GM18867 (cell line): ENCODE results near the gene CDKN2B.
A peak's percentile ranks its signal among the peaks of the same experiment; 100 is the strongest.
"Not testable (repeated sequence)": the region's sequence is repeated elsewhere in the genome, so short reads cannot be mapped to it uniquely, and the experiment has no call there.

ENCODE experiments used
- ATAC-seq: cut with Tn5 transposase; IDR thresholded peaks from one replicate; pipeline ENCODE4 v1.9.1; 2021; ENCODE audit warnings: mild to moderate bottlenecking, moderate library complexity; ENCODE audit not compliant: unreplicated experiment

The CDKN2B gene

DNA sequence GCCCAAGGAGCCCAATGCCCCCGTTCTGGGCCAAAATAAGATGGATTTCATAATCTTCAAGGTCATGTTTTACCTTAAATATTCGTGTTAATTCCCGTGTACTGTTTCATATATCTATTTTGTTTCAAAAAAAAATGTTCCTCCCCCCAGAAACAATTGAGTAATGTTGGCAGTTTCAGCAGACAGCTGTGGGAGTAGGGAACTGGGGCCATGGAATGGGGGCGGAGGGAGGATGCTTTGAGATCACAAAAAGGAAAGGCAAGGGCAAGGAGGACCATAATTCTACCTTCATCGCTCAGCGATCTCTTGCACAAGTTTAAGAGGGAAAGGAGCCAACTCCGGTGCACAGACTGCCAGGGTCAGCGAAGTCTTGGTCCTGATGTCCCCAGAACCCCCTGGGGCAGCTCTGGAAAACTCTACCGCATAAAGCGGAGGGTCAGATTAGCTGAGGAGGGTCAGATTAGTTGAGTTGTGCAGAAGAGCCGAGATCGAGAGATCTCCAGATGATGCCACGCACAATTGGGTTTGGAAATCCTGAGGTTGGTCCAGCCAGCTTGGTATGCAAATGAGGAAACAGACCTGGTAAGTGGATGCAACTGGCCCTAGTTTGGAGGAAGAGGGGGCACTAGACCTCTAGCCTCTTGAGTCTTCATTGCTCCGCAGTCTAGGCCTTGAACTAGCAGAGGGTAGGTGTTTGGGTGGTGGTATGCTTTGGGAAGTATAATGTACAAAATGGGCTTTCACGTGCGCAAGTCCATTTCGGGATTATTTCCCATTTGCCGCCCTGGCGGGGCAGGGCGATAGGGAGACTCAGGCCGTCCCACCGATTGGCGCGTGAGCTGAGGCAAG lies 38.9 kb downstream of the CDKN2B start:
- no peak for ATAC-seq

DNA sequence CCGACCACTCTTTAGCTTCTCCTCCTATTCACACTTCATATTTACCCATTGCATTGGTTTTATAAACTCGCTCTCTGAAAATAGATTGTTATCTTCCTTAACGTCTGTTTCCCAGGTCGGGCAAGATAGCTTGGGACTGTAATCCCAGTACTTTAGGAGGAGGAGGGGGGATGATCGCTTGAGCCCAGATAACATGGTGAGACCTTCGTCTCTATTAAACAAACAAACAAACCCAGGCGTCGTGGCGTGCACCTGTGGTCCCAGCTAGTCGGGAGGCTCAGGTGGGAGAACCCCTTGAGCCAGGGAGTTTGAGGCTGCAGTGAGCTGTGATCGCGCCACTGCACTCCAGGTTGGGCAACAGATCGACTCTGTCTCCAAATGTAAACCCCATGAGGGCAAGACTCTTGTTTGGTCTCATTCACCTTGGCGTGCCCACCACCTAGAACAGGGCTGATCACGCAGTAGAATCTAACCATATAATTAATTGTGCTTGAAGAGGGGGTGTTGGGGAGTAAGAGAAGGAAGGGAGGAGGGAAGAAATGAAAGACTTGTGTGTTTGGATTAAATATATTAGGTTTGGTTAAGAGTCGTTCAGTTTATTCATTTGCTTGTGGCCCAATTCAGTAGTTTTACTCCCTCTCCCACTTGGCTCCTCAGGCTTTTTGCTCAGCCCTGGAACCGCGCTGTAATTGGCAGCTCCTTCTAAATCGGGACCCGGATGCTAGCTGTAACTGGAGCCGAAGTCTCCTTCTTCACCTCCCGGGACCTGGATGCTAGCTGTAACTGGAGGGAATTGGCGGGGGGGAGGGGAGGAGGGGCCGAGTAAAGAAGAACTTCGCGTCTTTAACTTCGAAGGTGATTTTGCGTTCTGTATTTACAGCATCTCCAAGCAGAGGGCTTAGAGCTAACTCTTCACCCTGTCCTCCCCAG lies 39.8 kb downstream of the CDKN2B start:
- ATAC-seq: no peak

DNA sequence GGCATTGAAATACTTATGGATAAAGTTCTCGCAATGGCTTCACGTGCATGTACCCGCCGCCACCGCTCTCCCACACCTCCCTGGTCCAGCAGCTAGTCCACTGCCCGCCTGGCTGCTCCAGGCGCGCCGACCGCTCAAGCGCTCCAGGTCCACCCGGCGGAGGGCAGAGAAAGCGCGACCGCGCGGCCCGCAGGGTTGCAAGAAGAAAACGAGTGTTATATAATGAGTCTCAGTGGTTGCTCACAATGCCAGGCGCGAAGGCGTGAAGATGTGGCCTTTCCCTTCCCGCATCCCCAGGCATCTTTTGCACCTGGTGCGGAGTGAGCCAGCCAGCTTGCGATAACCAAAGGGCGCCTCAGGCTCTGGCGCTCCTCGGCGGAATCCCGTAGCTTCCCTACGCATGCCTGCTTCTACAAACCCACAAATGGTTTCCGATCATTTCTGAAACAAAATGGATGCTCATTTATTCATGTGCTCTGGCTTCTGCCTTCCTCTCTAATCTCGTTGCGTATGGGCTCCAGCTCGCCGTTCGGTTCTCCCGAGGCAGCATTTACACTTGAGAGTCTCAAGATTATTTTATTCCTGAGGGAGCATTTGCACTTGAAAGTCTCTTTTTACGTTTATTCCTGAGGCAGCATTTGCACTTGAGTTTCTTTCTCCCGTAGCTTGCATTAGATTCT lies 40.6 kb downstream of the CDKN2B start:
- no peak for ATAC-seq

DNA sequence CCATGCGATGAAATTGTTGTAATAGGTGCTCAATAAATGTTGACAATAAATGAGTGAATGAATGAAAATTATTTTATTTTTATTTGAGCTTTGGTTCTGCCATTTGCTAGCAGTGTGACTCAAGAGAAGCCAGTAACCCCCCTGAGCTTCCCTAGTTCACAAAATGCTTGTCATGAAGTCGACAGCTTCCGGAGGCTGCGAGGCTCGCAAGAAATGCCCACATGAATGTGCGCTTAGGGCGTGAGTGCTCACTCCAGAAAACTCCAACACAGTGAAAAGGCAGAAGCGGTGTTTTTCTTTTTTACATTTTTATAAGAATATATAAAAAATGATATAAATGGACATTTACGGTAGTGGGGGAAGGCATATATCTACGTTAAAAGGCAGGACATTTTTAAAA lies 41.4 kb downstream of the CDKN2B start:
- no peak for ATAC-seq

DNA sequence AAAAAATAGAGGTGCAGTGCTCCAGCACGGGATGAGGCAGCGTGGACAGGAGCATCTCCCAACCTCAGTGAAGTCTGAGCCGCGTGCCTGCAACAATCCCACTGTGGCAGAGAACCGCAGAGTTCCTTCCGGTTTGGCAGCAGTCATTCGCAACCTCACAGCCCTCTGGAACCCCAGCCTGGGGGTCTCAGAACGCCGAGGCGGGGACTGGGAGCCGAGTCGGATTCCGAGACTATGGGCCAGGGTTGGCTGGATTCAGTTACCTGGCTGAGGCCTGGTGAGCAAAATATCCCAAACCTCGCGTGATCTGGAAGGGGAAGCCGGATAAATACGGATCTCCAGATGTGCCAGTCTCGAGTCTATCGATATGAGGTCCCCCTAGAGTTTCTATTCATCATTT lies 41.9 kb downstream of the CDKN2B start:
- no peak for ATAC-seq

DNA sequence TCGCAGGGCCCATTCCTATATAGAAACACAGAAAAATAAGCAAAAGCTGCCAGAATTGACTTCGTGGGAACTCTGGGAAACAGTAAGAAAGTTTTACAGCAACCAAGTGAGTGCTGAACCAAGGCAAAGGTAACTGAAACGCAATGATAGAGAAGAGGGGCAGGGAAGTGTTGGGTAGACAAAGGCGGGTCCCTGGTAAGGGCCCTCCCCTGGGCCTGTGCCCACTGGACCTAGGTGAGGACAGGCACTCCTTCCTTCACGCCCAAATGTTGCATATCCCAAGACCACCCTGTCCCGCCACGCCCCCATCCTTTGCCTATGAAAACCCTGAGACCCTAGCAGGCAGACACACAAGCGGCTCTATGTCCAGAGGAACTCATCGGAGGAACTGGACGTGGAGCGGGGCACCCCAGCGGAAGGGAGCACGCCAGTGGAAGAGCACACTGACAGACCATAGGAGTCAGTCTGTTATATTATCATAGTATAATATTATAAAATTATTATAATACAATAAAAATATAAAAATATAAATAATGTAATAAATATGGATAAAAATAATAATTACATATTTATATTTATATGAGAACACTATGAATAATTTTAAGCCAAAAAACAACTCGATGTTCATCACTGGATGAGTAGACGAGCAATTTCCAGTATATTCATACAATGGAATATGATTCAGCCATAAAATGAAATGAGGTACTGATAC lies 42.8 kb downstream of the CDKN2B start:
- ATAC-seq: no peak

DNA sequence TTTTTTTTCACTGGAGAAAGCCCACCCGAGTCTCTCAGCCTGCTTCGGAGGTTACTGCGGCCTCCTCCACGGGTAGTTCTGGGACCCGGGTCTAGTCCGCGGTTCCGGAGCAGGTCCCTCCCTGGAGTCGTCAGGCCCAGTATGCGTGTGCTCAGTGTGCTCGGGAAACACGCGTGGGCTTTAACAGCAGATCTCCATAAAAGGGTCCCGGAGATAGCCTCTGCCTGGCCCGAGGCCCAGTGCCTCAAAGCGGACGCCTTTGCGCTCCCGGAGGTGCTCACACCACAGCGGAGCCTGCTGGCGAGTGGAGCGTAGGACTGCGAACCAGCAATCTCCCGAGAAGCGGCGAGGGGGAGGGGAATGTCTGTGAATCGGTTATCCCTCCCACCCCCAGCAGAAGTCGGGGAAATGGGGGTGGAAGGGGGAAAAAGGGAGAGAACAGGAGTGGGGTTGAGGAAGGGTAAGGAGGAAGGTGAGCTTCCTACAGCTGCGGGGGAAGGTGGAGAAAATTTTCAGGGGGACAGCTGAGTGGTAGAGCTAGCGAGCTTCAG lies 43.6 kb downstream of the CDKN2B start:
- peak; percentile 95 for ATAC-seq

DNA sequence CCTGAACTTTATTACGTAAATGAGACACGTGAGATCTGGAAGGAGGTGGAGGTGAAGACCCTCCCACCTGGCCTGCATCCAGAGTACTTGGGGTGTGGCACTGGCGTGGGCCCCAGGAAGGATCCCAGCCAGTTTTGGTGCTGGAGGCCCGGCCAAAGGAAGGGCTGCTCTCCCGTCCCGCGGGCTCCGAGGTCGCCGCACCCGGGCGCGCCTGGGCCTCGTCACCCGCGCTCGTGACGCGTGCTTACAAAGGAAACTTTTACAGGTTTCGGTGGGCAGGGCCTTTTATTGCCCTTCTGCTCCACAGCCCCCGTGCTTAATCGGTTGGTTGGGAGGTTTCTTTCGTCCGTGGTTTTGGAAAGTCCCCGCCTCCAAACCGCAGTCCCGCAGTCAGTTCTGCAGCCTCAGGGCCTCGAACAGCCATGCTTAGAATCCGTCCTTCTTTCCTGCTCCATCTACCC lies 44.1 kb downstream of the CDKN2B start:
- peak; percentile 51 for ATAC-seq

DNA sequence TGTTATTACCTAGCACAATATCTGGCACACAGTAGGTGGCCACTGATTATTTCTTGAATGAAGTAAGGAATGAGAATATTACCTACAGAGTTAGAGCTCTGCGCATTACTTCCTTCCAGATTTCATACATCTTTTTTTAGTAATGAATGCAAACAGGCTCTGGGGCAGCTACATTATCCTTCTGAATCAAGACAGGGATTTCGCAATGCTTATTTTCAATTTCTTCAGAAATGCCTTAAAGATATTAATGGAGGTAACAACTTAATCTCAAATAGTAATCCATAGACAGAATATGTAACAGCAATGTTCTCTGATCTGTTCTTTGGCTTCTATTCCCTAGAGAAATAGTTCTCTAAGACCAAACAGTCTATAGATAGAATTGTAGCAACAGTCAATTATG lies 47.5 kb downstream of the CDKN2B start:
- no peak for ATAC-seq

DNA sequence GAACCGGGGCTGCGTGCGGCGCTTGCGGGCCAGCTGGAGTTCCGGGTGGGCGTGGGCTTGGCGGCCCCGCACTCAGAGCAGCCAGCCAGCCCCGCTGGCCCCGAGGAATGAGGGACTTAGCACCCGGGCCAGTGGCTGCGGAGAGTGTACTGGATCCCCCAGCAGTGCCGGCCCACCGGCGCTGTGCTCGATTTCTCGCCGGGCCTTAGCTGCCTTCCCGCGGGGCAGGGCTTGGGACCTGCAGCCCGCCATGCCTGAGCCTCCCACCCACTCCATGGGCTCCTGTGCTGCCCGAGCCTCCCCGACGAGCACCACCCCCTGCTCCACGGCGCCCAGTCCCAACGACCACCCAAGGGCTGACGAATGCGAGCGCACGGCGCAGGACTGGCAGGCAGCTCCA lies 49.8 kb downstream of the CDKN2B start:
- ATAC-seq: not testable (repeated sequence)

DNA sequence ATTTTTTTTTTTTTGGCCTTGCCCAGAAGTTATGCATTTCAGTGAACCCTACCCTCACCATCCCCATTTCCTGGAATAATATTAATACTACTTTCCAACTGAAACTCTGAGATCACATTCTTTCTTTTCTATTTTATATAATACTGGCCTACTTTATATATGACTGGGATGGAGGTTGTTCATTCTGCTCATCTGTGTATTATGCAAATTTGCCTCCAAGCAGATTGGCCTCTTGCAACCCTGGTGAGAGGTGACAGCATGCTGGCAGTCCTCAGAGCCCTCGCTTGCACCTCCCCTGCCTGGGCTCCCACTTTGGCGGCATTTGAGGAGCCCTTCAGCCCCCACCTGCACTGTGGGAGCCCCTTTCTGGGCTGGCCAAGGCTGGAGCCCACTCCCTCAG lies 50.3 kb downstream of the CDKN2B start:
- no peak for ATAC-seq
